ENCODE results near the gene RGL3.
"Not testable (repeated sequence)": the region's sequence is repeated elsewhere in the genome, so short reads cannot be mapped to it uniquely, and the experiment has no call there.

RGL3 gene

GRCh38 chr19:11383706-11384048 lies 35.4 kb downstream of the RGL3 start:
- DNase-seq (ENCODE audit: low read depth in 3 of 3), result no peak

- peak in 1 of 3 donors; percentile 46 for DNase-seq (ENCODE audit: low read depth in 3 of 3)
Measured at GRCh38 chr19:11382898-11383705, 36.0 kb downstream of the RGL3 start.

DNA sequence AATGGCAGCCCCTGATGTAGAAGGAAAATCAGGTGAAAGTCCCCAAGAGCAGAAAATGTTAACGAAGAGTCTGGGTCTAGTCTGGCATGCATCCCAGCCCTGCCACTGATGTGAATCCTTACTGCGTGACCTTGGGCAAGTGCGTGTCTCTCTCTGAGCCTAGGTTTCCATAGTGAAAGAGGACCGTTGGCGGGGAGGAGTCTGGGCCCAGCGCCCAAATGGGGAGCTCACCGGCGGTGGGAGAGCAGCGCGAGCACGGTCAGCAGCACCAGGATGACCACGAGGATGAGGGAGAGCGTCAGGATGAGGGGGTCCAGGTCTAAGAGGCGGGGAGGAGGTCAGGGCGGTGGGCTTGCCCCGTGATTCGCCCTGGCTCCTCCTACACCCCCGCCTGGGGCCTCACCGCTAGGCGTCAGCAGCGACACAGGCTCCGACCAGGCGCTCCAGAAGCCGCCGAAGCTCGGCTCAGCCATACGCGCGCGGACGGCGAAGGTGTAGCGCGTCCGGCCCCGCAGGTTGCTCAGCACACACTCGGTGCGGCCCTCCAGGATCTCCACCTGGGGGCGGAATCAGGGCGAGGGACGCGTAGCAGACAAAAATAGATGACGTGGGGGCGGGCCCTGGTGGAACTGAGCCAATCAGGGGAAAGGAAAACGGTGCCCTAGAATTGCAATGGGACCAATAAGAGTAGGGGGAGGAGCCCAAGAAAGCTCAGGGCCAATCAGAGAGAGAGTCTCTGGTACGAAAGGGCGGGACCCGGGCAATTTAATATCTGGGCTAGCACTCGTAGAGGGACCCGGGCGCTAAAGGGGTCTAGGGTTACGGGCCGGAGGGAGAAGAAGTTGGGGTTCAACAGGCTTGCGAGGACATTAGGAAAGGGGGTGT lies 38.2 kb downstream of the RGL3 start:
- peak; percentile 89 to 93 (median 92) for DNase-seq (ENCODE audit: low read depth in 3 of 3)

- DNase-seq (ENCODE audit: low read depth in 3 of 3), result no peak
Measured at GRCh38 chr19:11379857-11380350, 39.2 kb downstream of the RGL3 start.

GRCh38 chr19:11379269-11379845 lies 39.8 kb downstream of the RGL3 start:
- not testable (repeated sequence) for DNase-seq (ENCODE audit: low read depth in 3 of 3)

DNA sequence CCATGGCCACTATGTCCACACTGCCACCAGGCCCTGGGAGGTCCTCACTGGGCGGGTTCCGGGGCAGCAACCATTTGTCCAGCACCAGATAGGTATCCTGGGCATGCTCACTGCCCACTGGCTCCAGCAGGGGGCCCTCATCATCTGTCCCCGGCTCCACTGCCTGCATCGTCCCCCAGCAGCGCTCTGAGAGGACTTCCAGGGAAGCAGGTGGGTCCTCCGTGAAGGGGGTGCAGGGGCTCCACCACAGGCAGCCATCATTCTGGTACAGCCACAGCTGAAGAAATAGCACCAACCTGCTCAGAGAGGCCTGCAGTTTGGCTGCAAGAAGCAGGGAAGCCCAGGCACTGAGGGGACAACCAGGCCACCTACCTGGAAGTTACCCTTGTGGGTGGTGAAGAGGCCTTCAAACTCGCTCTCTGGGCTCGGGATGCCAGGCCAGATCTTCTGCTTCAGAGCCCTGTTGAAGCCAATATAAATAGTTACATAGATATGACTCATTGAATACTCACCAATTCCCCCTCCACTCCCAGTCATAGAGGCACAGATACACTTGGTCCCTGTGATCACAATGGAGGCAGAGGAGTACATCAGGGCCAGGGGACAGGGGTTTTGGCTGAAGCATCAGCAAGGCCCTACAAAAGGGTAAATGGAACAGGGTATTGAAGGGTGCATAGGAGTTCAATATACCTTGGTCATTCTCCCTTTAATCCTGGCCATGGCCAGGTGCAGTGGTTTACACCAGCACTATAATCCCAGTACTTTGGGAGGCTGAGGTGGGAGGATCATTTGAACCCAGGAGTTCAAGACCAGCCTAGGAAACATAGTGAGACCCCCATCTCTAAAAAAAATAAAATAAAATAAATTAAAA lies 40.6 kb downstream of the RGL3 start:
- DNase-seq (ENCODE audit: low read depth in 3 of 3), result peak in 1 of 3 donors; percentile 12

DNA sequence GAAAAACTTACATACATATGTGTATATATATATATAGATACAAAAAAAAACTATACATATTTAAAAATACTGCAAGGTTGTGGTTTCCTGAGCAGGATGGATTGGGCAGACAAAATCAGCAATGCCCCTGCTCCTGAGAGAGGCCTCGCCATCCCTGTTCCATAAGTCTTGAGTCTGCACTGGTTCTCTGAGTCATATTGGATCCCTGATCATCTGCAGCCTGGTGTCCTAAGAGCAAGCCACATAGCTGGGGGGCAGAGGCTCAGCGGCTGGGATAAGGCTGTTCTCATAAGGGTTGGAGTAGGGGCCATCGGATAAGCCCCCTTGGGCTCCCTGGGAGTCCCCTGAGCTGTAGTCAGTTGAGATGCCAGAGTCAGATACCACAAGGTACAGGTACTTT lies 41.4 kb downstream of the RGL3 start:
- no peak for DNase-seq (ENCODE audit: low read depth in 3 of 3)

- peak in 1 of 3 donors; percentile 8 for DNase-seq (ENCODE audit: low read depth in 3 of 3)
Measured at GRCh38 chr19:11377237-11377636, 41.9 kb downstream of the RGL3 start.

- DNase-seq (ENCODE audit: low read depth in 3 of 3), result peak in 2 of 3 donors; percentile 60 to 67
Measured at GRCh38 chr19:11375143-11375948, 43.8 kb downstream of the RGL3 start.

DNA sequence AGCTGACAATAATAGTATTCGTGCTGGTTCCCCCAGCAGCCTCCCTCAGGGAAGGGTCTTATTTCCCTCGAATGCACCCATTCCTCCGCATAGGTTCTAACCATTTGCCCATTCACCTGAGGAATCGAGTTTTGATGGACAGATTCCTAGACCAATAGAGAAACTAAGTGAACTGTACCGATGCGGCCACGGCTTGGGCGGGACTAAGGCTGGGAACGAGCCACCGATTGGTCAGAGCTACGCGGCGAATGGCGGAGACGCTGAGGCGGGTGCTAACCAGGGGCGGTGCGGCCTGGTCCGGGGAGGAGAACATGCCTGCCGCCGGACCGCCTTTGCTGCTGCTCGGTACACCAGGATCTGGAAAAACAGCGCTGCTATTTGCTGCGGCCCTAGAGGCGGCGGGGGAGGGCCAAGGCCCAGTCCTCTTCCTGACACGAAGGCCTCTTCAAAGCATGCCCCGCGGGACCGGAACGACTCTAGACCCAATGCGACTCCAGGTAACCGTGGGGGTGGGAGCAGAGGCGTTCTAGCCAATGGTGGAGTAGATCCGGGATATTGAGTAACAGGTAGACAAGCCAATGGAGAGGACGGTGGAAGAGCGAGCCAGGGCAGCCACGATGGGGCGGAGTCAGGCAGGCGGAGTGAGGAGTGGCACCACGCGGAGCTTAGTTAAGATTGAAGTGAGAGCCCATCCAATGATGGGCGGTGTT lies 44.5 kb downstream of the RGL3 start, which contains the start of gene SWSAP1:
TSS of gene SWSAP1 (plus strand) at position 234 of the 710 bp plus-strand sequence. CDS start at position 249, 15 bp downstream.
- peak; percentile 89 to 96 (median 94) for DNase-seq (ENCODE audit: low read depth in 3 of 3)

DNA sequence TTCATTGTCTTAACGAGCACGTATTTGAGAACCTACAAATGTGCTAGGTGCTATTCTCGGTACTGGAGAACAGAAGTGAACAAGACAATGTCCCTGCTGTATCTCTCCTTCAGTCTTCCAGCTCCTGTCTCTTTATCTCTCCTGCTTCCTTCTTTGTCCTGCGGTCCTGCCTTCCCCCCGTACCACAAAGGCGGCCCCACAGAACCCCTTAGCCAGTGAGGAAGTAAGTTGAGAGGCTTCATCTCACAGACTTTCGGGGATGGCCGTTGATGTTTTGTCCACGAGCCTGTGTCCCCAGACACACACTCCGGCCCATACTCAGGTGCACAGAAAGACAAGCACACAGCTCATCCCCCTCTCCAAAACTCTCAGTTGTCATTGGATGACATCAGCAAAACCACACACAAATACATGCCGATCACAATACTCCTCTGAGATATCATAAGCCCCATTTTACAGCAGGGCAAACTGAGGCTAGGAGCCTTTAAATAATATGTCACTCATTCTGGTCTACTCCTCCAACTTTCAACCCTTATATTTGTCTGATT lies 45.2 kb downstream of the RGL3 start:
- DNase-seq (ENCODE audit: low read depth in 3 of 3), result no peak

- DNase-seq (ENCODE audit: low read depth in 3 of 3), result no peak
Measured at GRCh38 chr19:11373166-11373884, 45.8 kb downstream of the RGL3 start.

DNA sequence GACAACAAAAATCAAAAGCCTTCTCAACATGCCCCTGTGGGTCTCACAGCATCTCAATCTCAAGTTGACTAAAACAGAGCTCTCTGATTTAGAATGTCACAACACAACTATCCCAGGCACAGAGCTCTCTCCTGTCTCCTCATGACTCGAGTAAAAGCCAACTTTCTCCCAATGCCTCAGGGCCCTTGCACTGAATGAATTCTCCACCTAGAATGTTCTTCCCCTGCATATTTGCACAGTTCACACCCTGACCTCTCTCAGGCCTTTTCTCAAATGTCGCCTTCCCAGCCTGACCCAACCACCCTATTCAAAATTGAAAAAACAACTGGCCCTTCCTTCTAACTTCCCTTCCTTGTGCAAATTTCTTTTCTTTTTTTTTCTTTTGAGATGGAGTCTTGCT lies 48.4 kb downstream of the RGL3 start:
- DNase-seq (ENCODE audit: low read depth in 3 of 3), result no peak

DNA sequence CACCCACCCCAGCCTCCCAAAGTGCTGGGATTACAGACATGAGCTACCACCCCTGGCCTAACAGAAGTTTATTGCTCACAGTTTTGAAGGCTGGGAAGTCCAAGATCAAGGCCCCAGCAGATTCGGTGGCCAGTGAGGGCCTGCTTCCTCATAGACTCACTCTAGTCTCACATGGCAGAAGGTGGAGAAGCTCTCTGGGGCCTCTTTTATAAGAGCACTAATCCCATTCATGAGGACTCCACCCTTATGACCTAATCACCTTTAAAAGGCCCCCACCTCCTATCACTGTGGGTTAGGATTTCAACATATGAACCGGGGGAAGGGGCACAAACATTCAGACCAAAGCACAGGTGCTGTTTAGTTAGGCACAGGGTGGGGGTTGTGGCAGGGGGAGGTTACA lies 51.6 kb downstream of the RGL3 start:
- no peak for DNase-seq (ENCODE audit: low read depth in 3 of 3)

DNA sequence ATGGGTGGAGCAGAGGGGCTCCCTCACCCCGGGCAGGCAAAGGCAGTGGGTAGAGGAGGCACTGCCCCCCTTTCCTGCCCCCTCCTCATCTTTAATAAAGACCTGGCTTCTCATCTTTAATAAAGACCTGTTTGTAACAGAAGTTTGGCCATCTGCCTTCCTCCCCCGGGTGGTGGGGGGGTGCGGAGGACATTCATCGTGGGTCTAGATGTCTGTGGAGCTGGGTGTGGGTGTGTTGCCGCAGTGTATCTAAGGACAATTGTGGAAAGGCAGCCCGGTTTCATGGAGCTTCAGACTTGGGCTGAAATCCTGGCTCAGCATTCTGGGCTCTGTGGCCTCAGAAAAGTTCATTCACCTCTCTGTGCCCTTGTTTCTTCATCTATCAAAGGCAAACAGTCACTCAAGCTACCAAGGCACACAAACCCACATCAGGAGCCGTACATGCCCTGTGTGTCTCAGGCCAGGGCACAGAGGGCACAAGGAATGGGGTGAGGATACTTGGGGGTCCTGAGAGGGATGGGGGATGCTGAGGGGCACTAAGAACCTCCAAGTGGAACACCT lies 53.5 kb downstream of the RGL3 start:
- DNase-seq (ENCODE audit: low read depth in 3 of 3), result no peak

DNA sequence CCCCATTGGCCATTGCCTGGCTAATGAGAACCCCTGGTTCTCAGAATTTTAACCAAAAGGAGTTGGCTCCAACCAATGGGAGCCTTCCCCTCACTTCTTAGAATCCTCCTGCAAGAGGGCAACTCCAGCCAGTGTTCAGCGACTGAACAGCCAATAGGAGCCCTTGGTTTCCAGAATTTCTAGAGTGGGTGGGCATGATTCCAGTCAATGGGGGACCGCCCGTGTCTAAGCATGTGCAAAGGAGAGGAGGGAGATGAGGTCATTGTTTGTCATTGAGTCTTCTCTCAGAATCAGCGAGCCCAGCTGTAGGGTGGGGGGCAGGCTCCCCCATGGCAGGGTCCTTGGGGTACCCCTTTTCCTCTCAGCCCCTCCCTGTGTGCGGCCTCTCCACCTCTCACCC lies 54.2 kb downstream of the RGL3 start:
- no peak for DNase-seq (ENCODE audit: low read depth in 3 of 3)

GRCh38 chr19:11364296-11364904 lies 54.7 kb downstream of the RGL3 start:
- no peak for DNase-seq (ENCODE audit: low read depth in 3 of 3)

- no peak for DNase-seq (ENCODE audit: low read depth in 3 of 3)
Measured at GRCh38 chr19:11363881-11364280, 55.2 kb downstream of the RGL3 start.
